ENCODE data around the gene SRR. TPM values are rescaled to one million over a fixed set of nuclear protein-coding genes. Genes with fewer than 3 reads are reported as not detected.

SRR gene
- total RNA-seq, 2 experiments from 2014 or later = 9.6 to 12.7 TPM

DNA sequence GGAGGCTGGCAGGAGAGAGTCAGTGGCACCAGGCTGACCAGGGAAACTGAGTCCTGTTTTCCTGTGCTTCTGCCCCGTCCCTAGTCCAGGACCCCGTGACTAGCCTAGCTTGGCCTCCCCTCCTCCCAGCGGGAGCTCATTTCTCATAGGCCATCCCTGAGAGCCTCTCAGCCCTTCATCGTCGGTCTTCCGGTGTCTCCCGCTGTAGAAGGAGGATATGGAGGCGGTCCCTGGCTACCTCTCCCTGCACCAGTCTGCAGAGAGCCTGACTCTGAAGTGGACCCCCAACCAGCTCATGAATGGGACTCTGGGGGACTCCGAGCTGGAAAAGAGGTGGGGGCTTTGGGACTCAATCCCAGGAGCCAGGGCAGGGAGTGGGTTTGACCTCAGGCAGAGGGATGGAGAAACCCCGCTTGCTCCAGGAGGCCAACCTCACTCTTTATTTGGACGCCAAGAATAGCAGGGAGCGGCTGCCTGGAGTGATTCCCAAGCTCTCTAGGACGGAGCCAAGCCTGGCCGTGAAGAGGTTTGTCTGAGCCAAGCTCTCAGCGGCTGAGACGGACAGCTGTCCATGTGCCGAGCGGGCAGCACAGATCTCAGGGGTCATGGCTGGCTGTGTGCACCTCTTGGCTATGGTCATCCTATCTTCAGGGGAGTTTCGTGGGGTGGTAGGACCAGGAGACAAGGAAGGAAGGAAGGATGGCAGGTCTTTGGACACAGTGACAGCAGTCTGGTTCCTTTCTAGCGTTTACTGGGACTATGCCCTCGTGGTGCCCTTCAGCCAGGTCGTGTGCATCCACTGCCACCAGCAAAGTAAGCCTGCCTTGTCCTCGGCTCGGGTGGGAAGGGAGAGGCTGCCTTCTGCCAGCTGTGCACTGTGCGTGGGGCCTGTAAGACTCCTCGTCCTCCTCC, 60.4 kb downstream of the SRR start:
- CTCF ChIA-PET = interaction anchor here (0.7 to 2.7 kb wide), 3 partner anchors 10 to 52 kb away, joined by 3 to 11 read pairs (median 4); no protein-coding TSS in a partner anchor
- POLR2A ChIA-PET = interaction anchor here (0.7 to 1.3 kb wide), 4 partner anchors 28 to 172 kb away, joined by 3 to 4 read pairs (median 3); partner anchors contain the start of gene TSR1
- H3K9me3 Mint-ChIP-seq = no peaks in the 10 kb centered on the region

DNA sequence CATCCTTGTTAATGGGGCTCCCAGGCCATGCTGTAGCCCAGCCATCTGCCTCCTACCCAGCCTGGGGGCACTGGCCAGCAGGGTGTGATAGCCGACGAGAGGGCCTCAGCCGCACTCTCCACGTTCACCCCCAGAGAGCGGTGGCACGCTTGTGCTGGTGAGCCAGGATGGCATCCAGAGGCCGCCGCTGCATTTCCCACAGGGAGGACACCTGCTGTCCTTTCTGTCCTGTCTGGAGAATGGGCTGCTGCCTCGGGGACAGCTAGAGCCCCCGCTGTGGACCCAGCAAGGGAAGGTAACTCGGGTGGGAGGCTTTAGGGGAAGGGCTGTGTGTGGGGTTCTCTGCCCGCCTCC, 61.0 kb downstream of the SRR start:
- Mint-ChIP-seq H3K27ac (no peak overlapping the region), H3K4me1 (ENCODE audit: low read depth) (no peaks in the 10 kb centered on the region), H3K9me3 (no peaks in the 10 kb centered on the region), H3K36me3 (ENCODE audit: low read depth) (peaks cover 4% of the 10 kb centered on the region), H3K4me3 (no peak overlapping the region), H3K27me3 (no peaks in the 10 kb centered on the region)
- POLR2A ChIA-PET = interaction anchor here (1.0 kb wide), 1 partner anchor 46 kb away, joined by 3 read pairs; no protein-coding TSS in a partner anchor
- CTCF ChIA-PET = interaction anchor here (2.7 kb wide), 1 partner anchor 12 kb away, joined by 11 read pairs; no protein-coding TSS in a partner anchor
- ATAC-seq (no peak), DNase-seq (no peak)
- intact Hi-C loops (cut with micrococcal nuclease) = no loop called here
- TF ChIP-seq, protein P1, sequence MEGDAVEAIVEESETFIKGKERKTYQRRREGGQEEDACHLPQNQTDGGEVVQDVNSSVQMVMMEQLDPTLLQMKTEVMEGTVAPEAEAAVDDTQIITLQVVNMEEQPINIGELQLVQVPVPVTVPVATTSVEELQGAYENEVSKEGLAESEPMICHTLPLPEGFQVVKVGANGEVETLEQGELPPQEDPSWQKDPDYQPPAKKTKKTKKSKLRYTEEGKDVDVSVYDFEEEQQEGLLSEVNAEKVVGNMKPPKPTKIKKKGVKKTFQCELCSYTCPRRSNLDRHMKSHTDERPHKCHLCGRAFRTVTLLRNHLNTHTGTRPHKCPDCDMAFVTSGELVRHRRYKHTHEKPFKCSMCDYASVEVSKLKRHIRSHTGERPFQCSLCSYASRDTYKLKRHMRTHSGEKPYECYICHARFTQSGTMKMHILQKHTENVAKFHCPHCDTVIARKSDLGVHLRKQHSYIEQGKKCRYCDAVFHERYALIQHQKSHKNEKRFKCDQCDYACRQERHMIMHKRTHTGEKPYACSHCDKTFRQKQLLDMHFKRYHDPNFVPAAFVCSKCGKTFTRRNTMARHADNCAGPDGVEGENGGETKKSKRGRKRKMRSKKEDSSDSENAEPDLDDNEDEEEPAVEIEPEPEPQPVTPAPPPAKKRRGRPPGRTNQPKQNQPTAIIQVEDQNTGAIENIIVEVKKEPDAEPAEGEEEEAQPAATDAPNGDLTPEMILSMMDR (IDR thresholded peaks at IDR 0.05) = no peak

More for the DNA sequence above, 60.4 kb downstream of the SRR start:
- intact Hi-C loops (cut with micrococcal nuclease) = no loop called here
- Mint-ChIP-seq H3K27ac (no peak overlapping the region), H3K4me3 (no peak overlapping the region), H3K27me3 (no peaks in the 10 kb centered on the region), H3K36me3 (ENCODE audit: low read depth) (peaks cover 4% of the 10 kb centered on the region), H3K4me1 (ENCODE audit: low read depth) (no peaks in the 10 kb centered on the region)
- no peak for ATAC-seq
- DNase-seq = no peak
- TF ChIP-seq, protein P1 (IDR thresholded peaks at IDR 0.05) = no peak

DNA sequence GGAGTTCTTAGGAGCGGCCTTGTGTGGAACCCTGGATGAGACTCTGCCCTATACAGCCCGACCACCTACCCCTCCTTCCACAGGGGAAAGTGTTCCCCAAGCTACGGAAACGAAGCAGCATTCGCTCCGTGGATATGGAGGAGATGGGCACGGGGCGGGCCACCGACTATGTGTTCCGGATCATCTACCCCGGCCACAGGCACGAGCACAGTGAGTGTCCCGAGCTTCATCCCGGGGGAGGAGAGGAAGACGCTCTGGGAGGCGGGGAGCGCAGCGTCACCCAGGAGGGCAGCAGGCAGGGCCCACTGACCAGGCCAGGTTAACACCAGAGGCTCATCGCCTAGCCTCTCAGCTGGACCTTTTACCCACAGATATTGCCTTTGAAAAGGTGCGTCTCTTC, 61.4 kb downstream of the SRR start:
- peaks cover 4% of the 10 kb centered on the region for H3K36me3 Mint-ChIP-seq (ENCODE audit: low read depth)
- CTCF ChIA-PET = interaction anchor here (2.7 kb wide), 1 partner anchor 12 kb away, joined by 11 read pairs; no protein-coding TSS in a partner anchor
- no peak overlapping the region for H3K27ac Mint-ChIP-seq
- no peak overlapping the region for H3K4me3 Mint-ChIP-seq
- no peak for DNase-seq
- H3K9me3 Mint-ChIP-seq = no peaks in the 10 kb centered on the region
- ATAC-seq = no peak
- TF ChIP-seq, protein P1 (IDR thresholded peaks at IDR 0.05) = no peak
- POLR2A ChIA-PET = interaction anchor here (1.0 kb wide), 1 partner anchor 46 kb away, joined by 3 read pairs; no protein-coding TSS in a partner anchor
- intact Hi-C loops (cut with micrococcal nuclease) = no loop called here
- H3K27me3 Mint-ChIP-seq = no peaks in the 10 kb centered on the region
- no peaks in the 10 kb centered on the region for H3K4me1 Mint-ChIP-seq (ENCODE audit: low read depth)

DNA sequence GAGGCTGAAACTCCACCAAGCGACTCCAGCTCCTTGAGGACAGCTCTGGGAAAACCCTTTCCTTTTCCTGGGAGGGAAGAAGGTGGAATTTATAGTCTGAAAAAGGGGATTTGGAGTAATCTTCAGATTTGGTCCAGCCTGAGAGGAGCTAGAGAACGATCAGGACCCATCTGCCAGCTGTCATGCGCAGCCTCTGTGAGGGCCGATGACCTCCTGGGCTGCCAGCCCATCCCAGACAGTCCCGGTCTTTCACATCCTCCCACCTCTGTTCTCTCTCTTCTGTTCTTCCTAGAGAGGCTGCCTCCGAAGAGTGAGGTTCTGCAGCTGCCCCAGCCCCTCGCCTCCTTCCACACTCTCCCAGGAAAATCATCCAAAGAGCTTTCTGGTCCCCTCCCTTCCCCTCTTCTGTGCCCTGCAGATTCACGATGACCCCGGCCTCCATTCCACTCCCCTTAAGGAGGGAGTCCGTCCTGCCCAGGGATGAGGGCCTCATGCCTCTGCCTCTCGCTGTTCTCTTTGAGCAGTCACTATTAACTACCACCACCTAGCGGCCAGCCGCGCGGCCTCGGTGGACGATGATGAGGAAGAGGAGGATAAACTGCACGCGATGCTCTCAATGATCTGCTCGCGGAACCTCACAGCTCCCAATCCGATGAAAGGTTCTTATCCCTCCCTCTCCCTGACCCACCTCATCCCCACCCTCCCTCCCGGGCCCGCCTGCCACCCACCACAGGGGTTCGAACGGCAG, 63.2 kb downstream of the SRR start:
- intact Hi-C loops (cut with micrococcal nuclease) = no loop called here
- Mint-ChIP-seq H3K4me3 (no peak overlapping the region), H3K4me1 (ENCODE audit: low read depth) (no peaks in the 10 kb centered on the region), H3K36me3 (ENCODE audit: low read depth) (peaks cover 4% of the 10 kb centered on the region), H3K27me3 (no peaks in the 10 kb centered on the region), H3K9me3 (no peaks in the 10 kb centered on the region), H3K27ac (no peak overlapping the region)
- CTCF ChIA-PET = interaction anchor here (0.7 to 2.7 kb wide), 3 partner anchors 14 to 49 kb away, joined by 3 to 11 read pairs (median 5); no protein-coding TSS in a partner anchor
- TF ChIP-seq, protein P1 (IDR thresholded peaks at IDR 0.05) = no peak
- POLR2A ChIA-PET = interaction anchor here (0.6 kb wide), 1 partner anchor 249 kb away, joined by 3 read pairs; no protein-coding TSS in a partner anchor
- no peak for ATAC-seq
- no peak for DNase-seq

Measured in activated CD8-positive, alpha-beta T cell treated with anti-CD3 and anti-CD28 coated beads for 36 hours (primary cell).